Hepatocyte (in vitro differentiated cells): ENCODE results near the gene ZNF219. TPM values are rescaled to one million over a fixed set of nuclear protein-coding genes. Genes with fewer than 3 reads are reported as not detected.

Source experiments
- DNase-seq: peaks from one replicate; pipeline ENCODE4 v3.0.0-alpha.2; 2016; ENCODE audit warnings: low spot score
- H2AFZ ChIP-seq: fragments of 200-600 bp; sonication (generic); 2 replicates; pipeline ENCODE4 v1.6.0; 2016; ENCODE audit warnings: antibody characterized with exemption, mild to moderate bottlenecking
- H3K27ac ChIP-seq: fragments of 200-600 bp; sonication (generic); 2 replicates; pipeline ENCODE4 v1.5.1; 2016; ENCODE audit warnings: mild to moderate bottlenecking
- H3K27me3 ChIP-seq: fragments of 200-600 bp; sonication (generic); 2 replicates; pipeline ENCODE4 v1.6.1; 2016
- H3K36me3 ChIP-seq: fragments of 200-600 bp; sonication (generic); replicated peaks from 2 replicates; pipeline ENCODE4 v1.5.1; 2016; ENCODE audit warnings: low read depth; ENCODE audit not compliant: insufficient read depth
- H3K4me1 ChIP-seq: fragments of 200-600 bp; sonication (generic); 2 replicates; pipeline ENCODE4 v1.5.1; 2016; ENCODE audit warnings: mild to moderate bottlenecking, moderate library complexity; ENCODE audit not compliant: insufficient read depth
- H3K4me2 ChIP-seq: fragments of 200-600 bp; sonication (generic); 2 replicates; pipeline ENCODE4 v1.6.0; 2016
- H3K4me3 ChIP-seq: fragments of 200-600 bp; sonication (generic); 2 replicates; pipeline ENCODE4 v1.5.1; 2016; ENCODE audit warnings: mild to moderate bottlenecking
- H3K79me2 ChIP-seq: fragments of 200-600 bp; sonication (generic); 2 replicates; pipeline ENCODE4 v1.6.0; 2017; ENCODE audit warnings: mild to moderate bottlenecking
- H3K9me2 ChIP-seq: fragments of 200-600 bp; sonication (generic); replicated peaks from 2 replicates; pipeline ENCODE4 v1.6.0; 2017; ENCODE audit warnings: mild to moderate bottlenecking; ENCODE audit not compliant: insufficient read depth
- H3K9me3 ChIP-seq: fragments of 200-600 bp; sonication (generic); 2 replicates; pipeline ENCODE4 v1.5.1; 2016; ENCODE audit warnings: low read depth, mild to moderate bottlenecking
- H4K20me1 ChIP-seq: fragments of 200-600 bp; sonication (generic); 2 replicates; pipeline ENCODE4 v1.6.0; 2016; ENCODE audit warnings: mild to moderate bottlenecking; ENCODE audit not compliant: insufficient read depth, poor library complexity, severe bottlenecking
- CTCF ChIP-seq: fragments of 200-600 bp; sonication (generic); IDR thresholded peaks from 2 replicates; pipeline ENCODE4 v1.5.1; 2016; ENCODE audit warnings: antibody characterized with exemption, mild to moderate bottlenecking; ENCODE audit not compliant: poor library complexity
- EZH2 ChIP-seq: fragments of 200-600 bp; sonication (generic); IDR thresholded peaks from 2 replicates; pipeline ENCODE4 v1.6.1; 2016; ENCODE audit warnings: antibody characterized with exemption, mild to moderate bottlenecking, borderline replicate concordance
- EZH2phosphoT487 ChIP-seq: fragments of 200-600 bp; sonication (generic); IDR thresholded peaks from one replicate; pipeline ENCODE4 v1.6.1; 2018; ENCODE audit warnings: antibody characterized with exemption, mild to moderate bottlenecking, low read depth, moderate library complexity; ENCODE audit not compliant: unreplicated experiment, severe bottlenecking
- WGBS: methylation state at CpG from one replicate; pipeline ENCODE4 v1.1.6; 2016; ENCODE audit warnings: low lambda C conversion rate; ENCODE audit errors: missing lambda C conversion rate; 5-methylcytosine and 5-hydroxymethylcytosine counted together
- polyA plus RNA-seq: library from polyadenylated mRNA; unstranded; fragments of >200 nt; fragmentation: Nextera tagmentation; extraction: Ambion mirVana; gene quantifications from 2 replicates; pipeline ENCODE4 v1.2.1, GENCODE V29; 2016
- total RNA-seq: library from RNA; depleted of rRNA; stranded (reverse); fragments of >200 nt; gene quantifications from 2 replicates; pipeline ENCODE4 v1.2.3, GENCODE V29; 2014

The ZNF219 gene
- total and polyA plus RNA-seq, 2 experiments from 2014 or later, result 25.1 to 29.5 TPM

GRCh38 chr14:21103411-21103709 lies 4.9 kb upstream of the ZNF219 start:
- peaks cover 50% of the 10 kb centered on the region for H3K4me1 ChIP-seq
- peaks cover 20% of the 10 kb centered on the region for H3K79me2 ChIP-seq
- peak overlapping the region; percentile 99 for H3K27ac ChIP-seq
- WGBS, result 1% methylated on average over 9 of the region's 9 CpGs
- H2AFZ ChIP-seq, result peak overlapping the region; percentile 63
- no peaks in the 10 kb centered on the region for H3K36me3 ChIP-seq
- H3K4me2 ChIP-seq, result peak overlapping the region; percentile 85
- no peaks in the 10 kb centered on the region for H3K27me3 ChIP-seq
- H4K20me1 ChIP-seq, result no peaks in the 10 kb centered on the region
- no peak for DNase-seq
- no peaks in the 10 kb centered on the region for H3K9me2 ChIP-seq
- H3K9me3 ChIP-seq, result no peaks in the 10 kb centered on the region
- H3K4me3 ChIP-seq, result peak overlapping the region; percentile 3
- no peak for TF ChIP-seq EZH2
- TF ChIP-seq EZH2phosphoT487, result no peak
- no peak for TF ChIP-seq CTCF

DNA sequence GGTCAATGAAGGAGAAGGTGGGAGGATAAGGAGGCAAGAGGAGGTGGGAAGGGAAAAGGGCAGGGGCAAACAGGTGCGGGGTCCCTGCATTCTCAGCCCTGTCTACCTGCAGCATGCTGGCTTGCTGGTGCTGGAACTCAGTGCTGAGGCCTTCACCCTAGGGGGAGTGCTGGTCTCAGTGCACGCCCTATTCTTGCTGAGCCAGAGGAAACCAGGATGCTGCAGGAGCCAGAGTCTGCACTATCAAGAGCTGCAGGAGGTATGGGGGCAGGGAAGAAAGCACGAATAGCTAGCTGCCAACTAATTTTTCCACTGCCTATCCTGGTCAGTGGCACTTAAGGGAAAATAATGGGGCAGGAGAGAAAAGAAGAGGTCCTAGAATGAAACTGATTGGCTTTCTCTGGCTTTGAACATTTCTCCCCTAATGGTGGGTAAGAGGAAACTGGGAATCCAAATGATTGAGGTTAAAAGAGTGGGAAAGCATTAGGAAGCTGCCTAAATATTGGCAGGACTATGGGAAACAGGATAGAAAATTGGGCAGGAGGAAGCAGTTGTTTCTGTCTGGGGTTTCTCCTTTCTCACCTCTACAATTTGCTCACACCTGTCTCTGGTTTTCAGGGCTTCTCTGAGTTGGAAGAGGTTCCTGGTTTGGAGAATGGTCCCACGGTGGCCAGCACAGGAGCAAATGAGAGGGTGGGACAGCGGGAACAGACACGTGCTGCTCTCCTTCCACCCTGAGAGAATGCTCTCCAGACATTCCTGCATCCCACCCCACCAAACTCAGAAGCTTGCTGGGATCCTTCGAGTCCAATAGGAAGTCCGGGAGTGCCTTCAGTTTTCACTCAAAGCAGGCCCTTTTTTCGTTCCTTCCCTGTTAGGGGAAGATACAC lies 4.3 kb upstream of the ZNF219 start:
- Histone ChIP-seq H3K9me3 (no peaks in the 10 kb centered on the region), H3K27me3 (no peaks in the 10 kb centered on the region), H3K4me3 (peak overlapping the region; percentile 3), H3K9me2 (no peaks in the 10 kb centered on the region), H2AFZ (peak overlapping the region; percentile 63), H3K79me2 (peaks cover 20% of the 10 kb centered on the region), H3K4me1 (peaks cover 50% of the 10 kb centered on the region), H3K36me3 (no peaks in the 10 kb centered on the region), H3K4me2 (peak overlapping the region; percentile 85), H4K20me1 (no peaks in the 10 kb centered on the region), H3K27ac (peak overlapping the region; percentile 99)
- TF ChIP-seq EZH2, result no peak
- no peak for TF ChIP-seq CTCF
- no peak for TF ChIP-seq EZH2phosphoT487
- 19% methylated on average over 9 of the region's 9 CpGs for WGBS
- DNase-seq, result no peak

GRCh38 chr14:21101802-21102413 lies 3.5 kb upstream of the ZNF219 start:
- Histone ChIP-seq H2AFZ (no peak overlapping the region), H4K20me1 (no peaks in the 10 kb centered on the region), H3K9me3 (no peaks in the 10 kb centered on the region), H3K4me1 (peaks cover 50% of the 10 kb centered on the region), H3K27me3 (no peaks in the 10 kb centered on the region), H3K27ac (peak overlapping the region; percentile 99), H3K79me2 (peaks cover 20% of the 10 kb centered on the region), H3K4me2 (peak overlapping the region; percentile 85), H3K36me3 (no peaks in the 10 kb centered on the region), H3K4me3 (no peak overlapping the region), H3K9me2 (no peaks in the 10 kb centered on the region)
- TF ChIP-seq EZH2phosphoT487, result no peak
- TF ChIP-seq EZH2, result no peak
- TF ChIP-seq CTCF, result no peak
- WGBS, result 87% methylated on average over 8 of the region's 8 CpGs
- DNase-seq, result no peak
